Suppressor macrophage (primary cell): ENCODE measurements around the gene DNAH2.

ENCODE experiments used
- DNase-seq, 4 experiments: peaks; one replicate each; pipeline ENCODE4 v3.0.0-alpha.2; 2020 to 2022

The DNAH2 gene

GRCh38 chr17:7823581-7824001 is 106.0 kb downstream of the DNAH2 start:
- DNase-seq, result no peak

DNA sequence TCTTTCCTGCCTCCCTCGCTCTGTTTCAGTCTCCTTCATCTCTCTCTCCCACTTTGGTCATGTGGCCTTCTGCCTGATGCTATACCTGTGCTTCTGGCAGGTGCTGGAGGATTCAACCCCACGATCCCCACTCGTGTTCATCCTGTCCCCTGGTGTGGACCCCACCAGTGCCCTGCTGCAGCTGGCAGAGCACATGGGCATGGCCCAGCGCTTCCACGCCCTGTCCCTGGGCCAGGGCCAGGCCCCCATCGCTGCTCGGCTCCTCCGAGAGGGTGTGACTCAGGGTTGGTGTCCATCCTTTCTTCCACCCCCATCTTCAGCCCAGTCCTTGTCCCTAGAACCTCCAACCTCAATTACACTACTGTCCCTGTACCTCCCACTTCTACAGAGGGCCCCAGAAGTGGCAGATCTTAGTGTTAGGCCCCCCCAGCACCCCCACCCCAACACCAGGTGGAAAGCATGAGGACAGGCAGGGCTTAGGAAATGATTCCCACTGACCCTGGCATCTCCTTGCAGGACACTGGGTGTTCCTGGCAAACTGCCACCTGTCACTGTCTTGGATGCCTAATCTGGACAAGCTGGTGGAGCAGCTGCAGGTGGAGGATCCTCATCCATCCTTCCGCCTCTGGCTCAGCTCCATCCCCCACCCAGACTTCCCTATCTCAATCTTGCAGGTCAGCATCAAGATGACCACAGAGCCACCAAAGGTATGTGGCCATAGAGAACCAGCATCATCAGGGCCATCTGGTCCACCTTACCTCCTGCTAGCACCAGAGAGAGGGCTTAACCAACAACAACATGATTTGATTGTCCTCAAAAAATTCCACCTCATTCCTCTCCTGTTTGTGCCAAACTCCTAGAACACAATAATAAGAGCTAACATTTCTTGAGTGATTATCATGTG is 106.7 kb downstream of the DNAH2 start:
- no peak for DNase-seq

GRCh38 chr17:7825206-7825990 is 107.9 kb downstream of the DNAH2 start:
- peak; percentile 11 to 45 (median 42) for DNase-seq

- no peak for DNase-seq
These were observed 113.1 kb downstream of the DNAH2 start for GRCh38 chr17:7830616-7831015.

DNA sequence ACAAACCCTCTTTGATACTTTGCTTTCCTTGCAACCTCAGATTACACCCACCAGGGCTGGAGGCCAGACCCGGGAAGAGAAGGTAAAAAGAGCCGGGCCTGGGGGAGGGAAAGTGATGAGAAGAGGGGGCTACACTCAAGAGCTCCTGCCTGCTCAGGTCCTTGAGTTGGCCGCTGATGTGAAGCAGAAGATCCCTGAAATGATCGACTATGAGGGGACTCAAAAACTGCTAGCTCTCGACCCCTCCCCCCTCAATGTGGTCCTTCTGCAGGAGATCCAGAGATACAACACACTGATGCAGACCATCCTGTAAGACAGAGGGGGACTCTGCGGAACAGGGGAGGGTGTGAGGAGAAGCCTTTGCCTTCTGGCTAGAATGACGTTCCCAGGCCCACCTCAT is 113.7 kb downstream of the DNAH2 start:
- no peak for DNase-seq

- DNase-seq, result no peak
These were observed 114.9 kb downstream of the DNAH2 start for GRCh38 chr17:7832431-7832830.

DNA sequence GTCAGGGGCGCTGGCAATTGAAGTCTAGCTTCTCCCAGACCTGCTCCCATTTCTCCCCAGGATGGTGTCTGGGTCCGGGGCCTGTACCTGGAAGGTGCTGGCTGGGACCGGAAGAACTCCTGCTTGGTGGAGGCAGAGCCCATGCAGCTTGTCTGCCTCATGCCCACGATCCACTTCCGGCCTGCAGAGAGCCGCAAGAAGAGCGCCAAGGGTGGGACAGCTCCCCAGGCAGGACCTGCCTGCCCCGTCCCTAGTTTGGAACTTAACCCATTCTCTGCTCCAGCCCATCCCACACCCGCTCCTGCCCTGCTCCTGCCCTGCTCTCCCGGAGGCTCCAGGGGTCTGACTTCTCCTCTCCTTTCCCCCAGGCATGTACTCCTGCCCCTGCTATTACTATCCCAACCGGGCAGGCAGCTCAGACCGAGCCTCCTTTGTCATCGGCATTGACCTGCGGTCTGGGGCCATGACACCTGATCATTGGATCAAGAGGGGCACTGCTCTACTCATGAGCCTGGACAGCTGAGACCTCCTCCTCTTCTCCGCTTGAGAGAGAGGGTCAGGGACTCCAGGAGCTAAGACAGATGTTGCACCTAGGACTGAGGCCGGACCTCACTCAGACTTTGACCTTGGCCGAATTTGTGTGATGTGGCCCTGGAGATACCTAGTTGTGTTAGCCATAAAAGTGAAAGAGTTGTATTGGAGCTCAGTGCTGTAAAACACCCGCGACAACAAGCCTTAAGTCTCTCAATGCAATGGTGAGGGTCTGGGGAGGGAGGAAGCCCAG is 115.7 kb downstream of the DNAH2 start:
- no peak for DNase-seq

DNA sequence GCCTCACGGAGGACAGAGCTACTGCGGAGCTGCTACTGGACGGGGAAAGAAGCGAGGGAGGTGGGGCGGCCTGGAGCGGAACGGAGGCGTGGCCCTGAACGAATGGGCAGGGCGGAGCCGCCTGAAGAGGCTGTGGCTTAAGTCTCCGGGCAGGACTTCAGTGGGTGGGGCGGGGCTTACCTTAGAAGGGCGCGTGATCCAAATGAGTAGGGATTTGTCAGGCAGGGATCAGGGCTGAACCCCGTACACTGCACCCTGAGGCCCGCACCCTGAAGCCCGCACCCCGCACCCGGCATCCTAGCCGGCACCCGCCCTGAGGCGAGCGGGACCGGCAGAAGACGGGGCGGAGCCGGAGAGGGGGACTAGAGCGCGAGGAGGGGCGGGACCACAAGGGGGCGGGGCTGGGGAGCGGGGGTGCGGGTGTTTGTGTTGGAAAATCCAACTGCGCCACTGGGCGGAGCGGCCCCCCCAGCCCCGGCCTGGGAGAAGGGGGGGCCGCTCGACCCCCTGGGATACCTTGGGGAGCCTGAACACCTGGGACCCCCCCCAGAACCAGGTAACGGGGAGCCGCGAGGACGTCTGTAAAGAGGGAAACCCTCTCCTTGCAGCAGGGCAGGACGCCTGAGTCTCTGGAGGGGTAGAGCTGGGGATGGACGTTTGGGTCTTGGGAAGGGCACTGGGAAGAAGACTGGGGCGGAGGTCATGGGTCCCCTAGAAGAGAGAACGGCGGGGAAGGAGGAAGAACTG is 116.4 kb downstream of the DNAH2 start, which contains the start of gene KDM6B:
Gene KDM6B, plus strand, starts transcription at position 423 of the 747 bp plus-strand sequence. CDS start 11,338 bp downstream, outside the sequence.
- peak; percentile 92 to 97 (median 96) for DNase-seq

DNA sequence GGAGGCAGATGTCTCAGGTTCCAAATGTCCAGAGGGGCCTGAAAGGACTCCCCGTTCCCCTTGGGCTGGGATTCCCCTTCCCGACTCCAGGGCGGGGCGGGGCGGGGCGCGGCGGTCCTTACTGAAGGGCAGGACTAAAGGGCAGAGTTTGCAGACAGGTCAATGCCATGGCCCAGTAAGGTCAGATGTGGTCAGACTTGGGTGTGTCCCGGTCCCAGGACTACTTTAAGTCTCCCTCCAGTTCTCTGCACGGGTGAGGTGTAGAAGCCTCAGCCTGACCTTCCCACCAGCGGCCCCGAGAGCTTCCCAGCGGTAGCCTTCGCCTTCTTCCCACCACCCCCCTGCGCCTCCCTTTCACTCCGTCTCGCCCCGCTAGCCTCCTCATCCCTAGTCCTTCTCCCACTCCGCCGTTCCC is 117.0 kb downstream of the DNAH2 start:
- DNase-seq, result peak; percentile 67 to 84 (median 78)

- DNase-seq, result peak; percentile 96 to 97 (median 97)
These were observed 117.6 kb downstream of the DNAH2 start for GRCh38 chr17:7834957-7835813.

- peak; percentile 65 to 83 (median 80) for DNase-seq
These were observed 118.5 kb downstream of the DNAH2 start for GRCh38 chr17:7835814-7836595.

- peak; percentile 91 to 94 (median 92) for DNase-seq
These were observed 119.3 kb downstream of the DNAH2 start for GRCh38 chr17:7836596-7837407.

- peak in 2 of 4 experiments; percentile 19 to 35 for DNase-seq
These were observed 120.0 kb downstream of the DNAH2 start for GRCh38 chr17:7837408-7838088.

- DNase-seq, result peak; percentile 34 to 64 (median 58)
These were observed 120.8 kb downstream of the DNAH2 start for GRCh38 chr17:7838090-7839075.

DNA sequence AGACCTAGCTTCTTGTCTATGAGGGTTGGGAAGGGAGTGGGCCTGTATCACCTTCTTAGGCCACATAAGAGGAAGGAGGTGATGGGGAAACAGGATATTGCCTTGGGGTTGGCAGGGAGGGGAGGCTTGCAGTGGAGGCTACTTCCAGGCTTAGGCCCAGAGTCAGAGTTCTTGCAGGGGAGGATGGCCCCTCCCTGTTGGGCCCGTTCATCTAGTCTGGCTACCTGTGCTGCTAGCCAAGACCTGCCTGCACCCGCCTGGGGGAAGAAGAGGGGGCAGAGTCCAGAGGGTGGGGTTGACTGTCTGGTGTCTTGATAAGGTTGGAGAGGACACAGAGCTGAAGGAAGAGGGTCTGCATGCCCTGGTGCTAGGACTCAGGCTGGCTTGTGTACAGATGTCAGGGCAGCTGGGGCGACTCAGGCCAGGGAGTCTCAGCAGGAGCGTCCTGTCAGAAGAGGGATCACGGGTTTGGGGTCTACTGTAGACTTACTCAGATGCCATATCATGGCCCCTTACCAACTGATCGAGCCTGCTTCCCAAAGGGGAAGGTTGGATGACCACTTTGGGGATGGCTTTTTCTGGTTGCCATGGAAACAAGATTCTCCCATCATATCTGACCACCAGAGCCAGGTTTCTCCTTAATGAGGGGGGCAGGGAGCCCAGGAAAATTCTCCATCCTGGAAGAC is 121.8 kb downstream of the DNAH2 start:
- peak; percentile 55 to 73 (median 72) for DNase-seq

DNA sequence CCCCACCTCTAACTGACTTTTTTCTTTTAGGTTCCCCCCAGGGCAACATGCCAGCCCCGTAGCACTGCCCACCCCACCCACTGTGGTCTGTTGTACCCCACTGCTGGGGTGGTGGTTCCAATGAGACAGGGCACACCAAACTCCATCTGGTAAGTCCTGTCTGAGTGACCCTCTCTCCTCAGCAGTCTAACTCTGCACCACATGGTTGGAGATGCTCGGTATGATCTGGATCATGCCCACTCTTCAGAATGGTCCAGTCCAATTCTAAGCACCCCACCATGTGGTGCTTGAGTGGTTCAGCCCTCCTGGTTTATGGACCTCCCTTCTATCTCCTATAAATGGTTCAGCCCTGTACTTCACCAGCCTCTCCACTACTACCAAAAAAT is 122.3 kb downstream of the DNAH2 start:
- DNase-seq, result peak in 2 of 4 experiments; percentile 16 to 44
